HG02571 (cell line): ENCODE measurements around the gene JAKMIP1.
"Not testable (repeated sequence)": the region's sequence is repeated elsewhere in the genome, so short reads cannot be mapped to it uniquely, and the experiment has no call there.

Experiments
- ATAC-seq: cut with Tn5 transposase; IDR thresholded peaks from one replicate; pipeline ENCODE4 v1.9.1; 2021; ENCODE audit warnings: mild to moderate bottlenecking, moderate library complexity; ENCODE audit not compliant: unreplicated experiment

JAKMIP1 gene

GRCh38 chr4:5999356-5999755 is 201.0 kb downstream of the JAKMIP1 start:
- ATAC-seq = no peak

- no peak for ATAC-seq
Observed at GRCh38 chr4:5998333-5998936, 201.9 kb downstream of the JAKMIP1 start.

GRCh38 chr4:5996641-5997040 is 203.7 kb downstream of the JAKMIP1 start:
- ATAC-seq = no peak

- ATAC-seq = no peak
Observed at GRCh38 chr4:5995901-5996623, 204.3 kb downstream of the JAKMIP1 start.

- no peak for ATAC-seq
Observed at GRCh38 chr4:5993876-5994811, 206.2 kb downstream of the JAKMIP1 start.

- not testable (repeated sequence) for ATAC-seq
Observed at GRCh38 chr4:5993346-5993745, 207.0 kb downstream of the JAKMIP1 start.

- no peak for ATAC-seq
Observed at GRCh38 chr4:5992828-5993321, 207.5 kb downstream of the JAKMIP1 start.

GRCh38 chr4:5992171-5992827 is 208.1 kb downstream of the JAKMIP1 start:
- ATAC-seq = no peak

- ATAC-seq = no peak
Observed at GRCh38 chr4:5991405-5991804, 208.9 kb downstream of the JAKMIP1 start.

GRCh38 chr4:5990446-5991160 is 209.7 kb downstream of the JAKMIP1 start:
- no peak for ATAC-seq

GRCh38 chr4:5989236-5990225 is 210.8 kb downstream of the JAKMIP1 start:
- no peak for ATAC-seq

GRCh38 chr4:5988086-5988845 is 212.1 kb downstream of the JAKMIP1 start:
- no peak for ATAC-seq

- no peak for ATAC-seq
Observed at GRCh38 chr4:5984843-5985242, 215.5 kb downstream of the JAKMIP1 start.

- no peak for ATAC-seq
Observed at GRCh38 chr4:5982156-5982973, 218.0 kb downstream of the JAKMIP1 start.

GRCh38 chr4:5980436-5981155 is 219.8 kb downstream of the JAKMIP1 start:
- ATAC-seq = no peak

- no peak for ATAC-seq
Observed at GRCh38 chr4:5979981-5980380, 220.4 kb downstream of the JAKMIP1 start.

GRCh38 chr4:5976921-5977320 is 223.4 kb downstream of the JAKMIP1 start:
- no peak for ATAC-seq
